ENCODE data around the gene RPL10.

RPL10 gene

GRCh38 chrX:154441984-154442707, 44.0 kb downstream of the RPL10 start:
- peak; percentile 2 for DNase-seq (ENCODE audit: low read depth, low spot score)
- no peak overlapping the region for H3K27ac ChIP-seq

GRCh38 chrX:154443479-154443910, 45.3 kb downstream of the RPL10 start:
- no peak for DNase-seq (ENCODE audit: low read depth, low spot score)
- H3K27ac ChIP-seq: peak overlapping the region; percentile 47

- DNase-seq (ENCODE audit: low read depth, low spot score): no peak
Observed at GRCh38 chrX:154443992-154444754, 46.0 kb downstream of the RPL10 start, which contains the start of gene FAM50A. Gene FAM50A, plus strand, starts transcription at chrX:154444141. Its CDS starts 95 bp downstream, at chrX:154444236.

GRCh38 chrX:154444755-154445246, 46.6 kb downstream of the RPL10 start:
- no peak for DNase-seq (ENCODE audit: low read depth, low spot score)
- peak overlapping the region; percentile 47 for H3K27ac ChIP-seq

More at GRCh38 chrX:154443992-154444754, 46.0 kb downstream of the RPL10 start, which contains the start of gene FAM50A:
- peak within 1 kb of the TSS; percentile 47 for H3K27ac ChIP-seq

- H3K27ac ChIP-seq: no peak overlapping the region
- DNase-seq (ENCODE audit: low read depth, low spot score): no peak
Observed at GRCh38 chrX:154445776-154446175, 47.6 kb downstream of the RPL10 start.

- DNase-seq (ENCODE audit: low read depth, low spot score): no peak
- H3K27ac ChIP-seq: no peak overlapping the region
Observed at GRCh38 chrX:154446430-154446829, 48.3 kb downstream of the RPL10 start.

- no peak for DNase-seq (ENCODE audit: low read depth, low spot score)
- no peak overlapping the region for H3K27ac ChIP-seq
Observed at GRCh38 chrX:154448484-154448883, 50.3 kb downstream of the RPL10 start.

GRCh38 chrX:154449618-154450017, 51.4 kb downstream of the RPL10 start:
- H3K27ac ChIP-seq: no peak overlapping the region
- no peak for DNase-seq (ENCODE audit: low read depth, low spot score)

GRCh38 chrX:154450312-154450711, 52.1 kb downstream of the RPL10 start:
- no peak for DNase-seq (ENCODE audit: low read depth, low spot score)
- no peak overlapping the region for H3K27ac ChIP-seq

All from epithelial cell of prostate (primary cell).